LNCaP clone FGC (cell line): ENCODE results near the gene ZNF678.

Experiments
- DNase-seq: peaks from one replicate; pipeline ENCODE4 v3.0.0-alpha.2; 2011; ENCODE audit warnings: low read depth
- H3K4me3 ChIP-seq: 2 replicates; pipeline ENCODE4 v1.5.1; 2011; ENCODE audit warnings: mild to moderate bottlenecking, low read depth, low read length, control low read depth
- TF ChIP-seq, protein P1 (sequence below): IDR thresholded peaks from 2 replicates; pipeline ENCODE4 v1.5.1; 2012; ENCODE audit warnings: mild to moderate bottlenecking; ENCODE audit not compliant: control insufficient read depth, insufficient read depth; ENCODE audit errors: extremely low read depth

Gene ZNF678

DNA sequence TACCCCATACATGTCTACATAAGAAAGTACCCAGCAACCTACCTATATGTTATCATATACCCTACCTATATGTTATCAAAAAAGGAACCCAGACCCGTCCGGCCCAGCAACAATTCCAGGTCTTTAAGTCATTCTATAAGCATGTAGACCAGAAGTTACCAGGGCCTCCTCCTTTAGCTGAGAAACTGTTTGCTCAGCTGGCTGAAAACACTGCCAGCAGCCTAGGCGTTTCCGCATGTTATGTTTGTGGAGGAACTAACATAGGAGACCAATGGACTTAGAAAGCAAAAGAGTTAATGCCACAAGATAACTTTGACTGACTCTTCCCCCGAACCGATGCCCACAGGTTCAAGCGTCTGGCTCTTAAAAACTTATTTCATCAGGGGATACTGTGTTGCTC, 7.1 kb upstream of the ZNF678 start:
- peak; percentile 30 for DNase-seq
- H3K4me3 ChIP-seq, result no peak overlapping the region
- TF ChIP-seq, protein P1, sequence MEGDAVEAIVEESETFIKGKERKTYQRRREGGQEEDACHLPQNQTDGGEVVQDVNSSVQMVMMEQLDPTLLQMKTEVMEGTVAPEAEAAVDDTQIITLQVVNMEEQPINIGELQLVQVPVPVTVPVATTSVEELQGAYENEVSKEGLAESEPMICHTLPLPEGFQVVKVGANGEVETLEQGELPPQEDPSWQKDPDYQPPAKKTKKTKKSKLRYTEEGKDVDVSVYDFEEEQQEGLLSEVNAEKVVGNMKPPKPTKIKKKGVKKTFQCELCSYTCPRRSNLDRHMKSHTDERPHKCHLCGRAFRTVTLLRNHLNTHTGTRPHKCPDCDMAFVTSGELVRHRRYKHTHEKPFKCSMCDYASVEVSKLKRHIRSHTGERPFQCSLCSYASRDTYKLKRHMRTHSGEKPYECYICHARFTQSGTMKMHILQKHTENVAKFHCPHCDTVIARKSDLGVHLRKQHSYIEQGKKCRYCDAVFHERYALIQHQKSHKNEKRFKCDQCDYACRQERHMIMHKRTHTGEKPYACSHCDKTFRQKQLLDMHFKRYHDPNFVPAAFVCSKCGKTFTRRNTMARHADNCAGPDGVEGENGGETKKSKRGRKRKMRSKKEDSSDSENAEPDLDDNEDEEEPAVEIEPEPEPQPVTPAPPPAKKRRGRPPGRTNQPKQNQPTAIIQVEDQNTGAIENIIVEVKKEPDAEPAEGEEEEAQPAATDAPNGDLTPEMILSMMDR, result no peak

DNA sequence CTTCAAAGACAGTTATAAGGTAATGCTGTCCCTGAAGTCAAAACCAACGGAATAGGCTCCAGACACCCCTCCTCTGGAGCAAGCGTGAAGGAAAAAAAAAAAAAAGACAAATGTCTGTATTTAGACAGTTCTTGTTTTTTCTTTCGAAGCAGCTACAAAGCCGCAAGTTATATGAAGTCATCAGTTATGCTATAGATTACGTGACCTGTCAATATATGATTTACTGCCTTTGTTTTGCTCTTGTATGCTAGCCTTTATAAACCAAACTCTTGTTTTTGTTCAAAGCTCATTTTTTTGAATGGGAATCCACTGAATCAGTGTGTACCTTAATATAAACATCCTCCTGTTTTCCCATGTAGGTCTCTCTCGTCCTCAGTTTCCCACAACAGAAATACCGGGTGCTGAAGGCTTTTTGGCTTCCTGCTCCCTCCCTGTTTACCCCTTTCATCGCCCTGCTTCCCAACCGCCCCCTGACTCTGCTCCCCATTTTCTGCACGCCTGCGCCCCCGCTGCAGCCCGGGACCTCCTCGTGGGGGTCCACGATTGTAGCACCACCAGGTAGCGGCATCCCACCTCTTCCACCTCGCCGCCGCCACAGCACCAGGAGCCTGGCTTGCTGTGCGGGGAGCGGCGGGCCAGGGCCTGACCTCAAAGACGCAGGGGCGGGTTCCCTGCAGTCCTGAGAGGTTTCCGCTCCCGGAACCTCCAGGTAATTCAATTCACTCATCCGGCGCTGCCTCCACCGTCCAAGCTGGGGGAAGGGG, 5.2 kb upstream of the ZNF678 start:
- no peak for DNase-seq
- TF ChIP-seq, protein P1, result no peak
- no peak overlapping the region for H3K4me3 ChIP-seq

DNA sequence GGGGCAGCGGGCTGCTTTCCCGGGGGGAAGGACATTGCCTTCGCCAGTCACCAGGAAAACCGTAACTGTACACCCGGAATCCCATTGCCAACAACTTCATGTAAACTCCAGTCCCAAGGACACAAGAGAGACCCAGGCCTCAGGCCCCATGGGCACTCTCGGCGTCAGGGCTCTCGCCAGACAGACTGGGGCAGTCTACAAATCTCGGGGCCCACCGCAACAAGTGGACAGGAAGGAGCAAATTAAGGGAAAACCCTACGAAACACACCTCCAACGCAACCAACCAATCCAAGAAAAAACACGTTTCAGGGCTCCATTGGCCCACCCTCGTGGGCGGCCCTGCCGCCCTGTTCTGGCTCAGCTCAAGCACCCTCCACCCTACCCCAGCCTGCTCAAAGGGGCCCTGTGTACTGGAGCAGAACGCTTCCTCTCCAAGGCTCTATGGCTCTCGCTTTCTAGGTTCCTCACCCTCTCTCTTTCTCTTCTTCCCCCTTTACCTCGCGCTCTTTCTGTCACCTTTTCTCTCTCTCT, 4.6 kb upstream of the ZNF678 start:
- TF ChIP-seq, protein P1, result no peak
- no peak for DNase-seq

DNA sequence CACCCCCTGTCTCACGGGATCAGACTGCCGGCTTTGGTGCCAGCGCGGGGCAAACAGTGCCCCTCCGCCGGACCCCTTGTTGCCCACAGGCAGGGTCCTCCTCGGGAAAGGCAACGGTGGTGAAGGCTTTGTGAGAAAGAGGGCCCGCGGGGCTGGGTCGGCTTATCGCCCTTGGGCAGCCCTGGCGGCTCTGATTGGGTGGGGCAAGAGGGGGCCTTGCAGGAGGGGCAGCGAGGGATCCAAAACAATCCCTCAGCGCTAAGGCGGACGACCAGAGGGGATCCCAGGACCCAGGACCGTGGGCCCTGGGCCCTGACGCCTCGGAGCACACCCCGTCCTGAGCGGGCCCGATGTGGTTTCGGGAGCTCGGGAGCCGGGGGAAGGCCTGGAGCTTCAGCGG, 3.9 kb upstream of the ZNF678 start:
- no peak overlapping the region for H3K4me3 ChIP-seq
- TF ChIP-seq, protein P1, result no peak
- DNase-seq, result no peak

More for the DNA sequence above, 4.6 kb upstream of the ZNF678 start:
- no peak overlapping the region for H3K4me3 ChIP-seq

DNA sequence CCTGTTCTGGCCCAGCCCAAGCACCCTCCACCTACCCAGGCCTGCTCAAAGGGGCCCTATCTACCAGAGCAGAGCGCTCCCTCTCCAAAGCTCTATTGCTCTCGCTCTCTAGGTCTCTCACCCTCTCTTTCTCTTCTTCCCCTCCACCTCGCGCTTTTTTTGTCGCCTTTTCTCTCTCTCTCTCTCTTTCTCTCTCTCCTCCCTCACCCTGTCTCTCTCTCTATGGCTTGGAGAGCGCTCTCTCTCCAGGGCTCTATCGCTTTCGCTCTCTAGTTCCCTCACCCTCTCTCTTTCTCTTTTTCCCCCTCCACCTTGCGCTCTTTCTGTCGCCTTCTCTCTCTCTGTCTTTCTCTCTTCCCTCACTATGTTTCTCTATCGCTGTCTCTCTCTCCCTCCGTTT, 3.4 kb upstream of the ZNF678 start:
- no peak for DNase-seq
- TF ChIP-seq, protein P1, result no peak
- H3K4me3 ChIP-seq, result no peak overlapping the region

DNA sequence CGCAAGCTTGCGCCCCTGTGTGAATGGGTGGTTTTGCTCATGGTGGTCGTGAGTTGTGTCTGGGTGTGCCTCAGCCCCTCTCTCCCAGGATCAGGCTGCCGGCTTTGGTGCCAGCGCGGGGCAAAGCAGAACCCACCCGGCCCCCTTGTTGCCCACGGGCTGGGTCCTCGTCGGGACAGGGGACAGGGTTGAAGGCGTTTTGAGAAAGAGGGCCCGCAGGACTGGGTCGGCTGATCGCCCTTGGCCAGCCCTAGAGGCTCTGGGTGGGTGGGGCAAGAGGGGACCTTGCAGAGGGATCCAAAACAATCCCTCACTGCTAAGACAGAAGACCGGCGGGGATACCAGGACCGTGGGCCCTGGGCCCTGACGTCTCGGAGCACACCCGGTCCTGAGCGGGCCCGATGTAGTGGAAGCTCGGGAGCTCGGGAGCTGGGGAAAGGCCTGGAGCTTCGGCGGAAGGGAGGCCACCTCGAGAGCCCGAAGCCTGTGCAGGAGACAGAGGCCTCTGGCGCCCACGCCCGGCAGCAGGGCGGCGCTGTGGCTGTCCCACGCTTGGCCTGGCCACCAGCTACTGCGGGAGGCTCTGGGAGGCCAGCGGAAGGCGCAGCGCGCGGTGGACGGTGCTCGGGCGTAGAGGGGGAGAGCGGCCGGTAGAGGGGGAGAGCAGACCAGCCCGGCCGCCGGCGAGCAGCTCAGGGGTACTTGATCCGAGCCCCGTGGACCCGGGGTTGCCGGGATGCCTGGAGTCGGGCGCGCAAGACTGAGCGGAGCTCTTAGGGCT, 2.8 kb upstream of the ZNF678 start:
- TF ChIP-seq, protein P1, result no peak
- no peak for DNase-seq
- no peak overlapping the region for H3K4me3 ChIP-seq
